ENCODE results near the gene RFNG. TPM values are rescaled to one million over a fixed set of nuclear protein-coding genes. Genes with fewer than 3 reads are reported as not detected.
A peak's percentile ranks its signal among the peaks of the same experiment; 100 is the strongest.

RFNG gene
- total and polyA plus RNA-seq, 8 donors: 12.5 to 66.5 (median 27.1) TPM

- no peak for TF ChIP-seq EP300 (IDR thresholded peaks at IDR 0.05)
- no peak for TF ChIP-seq POLR2AphosphoS5 (IDR thresholded peaks at IDR 0.05)
- no peak for TF ChIP-seq POLR2A (IDR thresholded peaks at IDR 0.05)
- TF ChIP-seq, protein P1, sequence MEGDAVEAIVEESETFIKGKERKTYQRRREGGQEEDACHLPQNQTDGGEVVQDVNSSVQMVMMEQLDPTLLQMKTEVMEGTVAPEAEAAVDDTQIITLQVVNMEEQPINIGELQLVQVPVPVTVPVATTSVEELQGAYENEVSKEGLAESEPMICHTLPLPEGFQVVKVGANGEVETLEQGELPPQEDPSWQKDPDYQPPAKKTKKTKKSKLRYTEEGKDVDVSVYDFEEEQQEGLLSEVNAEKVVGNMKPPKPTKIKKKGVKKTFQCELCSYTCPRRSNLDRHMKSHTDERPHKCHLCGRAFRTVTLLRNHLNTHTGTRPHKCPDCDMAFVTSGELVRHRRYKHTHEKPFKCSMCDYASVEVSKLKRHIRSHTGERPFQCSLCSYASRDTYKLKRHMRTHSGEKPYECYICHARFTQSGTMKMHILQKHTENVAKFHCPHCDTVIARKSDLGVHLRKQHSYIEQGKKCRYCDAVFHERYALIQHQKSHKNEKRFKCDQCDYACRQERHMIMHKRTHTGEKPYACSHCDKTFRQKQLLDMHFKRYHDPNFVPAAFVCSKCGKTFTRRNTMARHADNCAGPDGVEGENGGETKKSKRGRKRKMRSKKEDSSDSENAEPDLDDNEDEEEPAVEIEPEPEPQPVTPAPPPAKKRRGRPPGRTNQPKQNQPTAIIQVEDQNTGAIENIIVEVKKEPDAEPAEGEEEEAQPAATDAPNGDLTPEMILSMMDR (IDR thresholded peaks at IDR 0.05): no peak
- intact Hi-C loops (cut with DNase I; ENCODE audit: low total_unique reads): no loop called here
- Histone ChIP-seq H3K27me3 (no peaks in the 10 kb centered on the region), H3K27ac (no peak overlapping the region), H3K4me1 (peaks cover 25 to 42% (median 33%) of the 10 kb centered on the region in 4 donors), H3K4me3 (no peak overlapping the region), H3K36me3 (peaks cover 54 to 72% (median 70%) of the 10 kb centered on the region in 4 donors), H3K9me3 (no peaks in the 10 kb centered on the region)
- 76 to 85% (median 77%) methylated on average over 10 to 26 of the region's 26 CpGs for WGBS, 5 donors
- DNase-seq: no peak
Measured at GRCh38 chr17:82055023-82055964, 3.7 kb upstream of the RFNG start.

DNA sequence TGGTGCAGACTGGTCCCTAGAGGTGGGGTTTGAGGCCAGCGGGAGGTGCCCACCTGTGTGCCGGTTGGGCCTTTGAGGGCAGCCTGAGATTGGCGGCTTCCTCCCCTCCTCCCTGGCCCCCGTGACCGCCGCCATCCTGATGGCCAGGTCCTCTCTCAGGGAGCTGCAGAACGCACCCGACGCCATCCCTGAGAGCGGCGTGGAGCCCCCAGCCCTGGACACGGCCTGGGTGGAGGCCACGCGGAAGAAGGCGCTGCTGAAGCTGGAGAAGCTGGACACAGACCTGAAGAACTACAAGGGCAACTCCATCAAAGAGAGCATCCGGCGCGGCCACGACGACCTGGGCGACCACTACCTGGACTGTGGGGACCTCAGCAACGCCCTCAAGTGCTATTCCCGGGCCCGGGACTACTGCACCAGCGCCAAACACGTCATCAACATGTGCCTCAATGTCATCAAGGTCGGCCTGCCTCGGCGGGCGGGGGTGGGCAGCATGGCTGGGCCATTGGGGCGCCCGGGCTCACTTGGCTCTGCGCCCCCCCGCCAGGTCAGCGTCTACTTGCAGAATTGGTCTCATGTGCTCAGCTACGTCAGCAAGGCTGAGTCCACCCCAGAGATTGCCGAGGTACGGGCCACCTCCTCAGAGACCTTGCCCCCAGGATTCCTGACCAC lies 2.9 kb upstream of the RFNG start:
- no peak overlapping the region for H3K27ac ChIP-seq
- 84 to 93% (median 87%) methylated on average over 21 to 38 of the region's 38 CpGs for WGBS, 5 donors
- no peaks in the 10 kb centered on the region for H3K27me3 ChIP-seq
- peaks cover 28 to 50% (median 42%) of the 10 kb centered on the region in 4 donors for H3K4me1 ChIP-seq
- intact Hi-C loops (cut with DNase I; ENCODE audit: low total_unique reads): no loop called here
- H3K9me3 ChIP-seq: no peaks in the 10 kb centered on the region
- DNase-seq: no peak
- TF ChIP-seq, protein P1 (IDR thresholded peaks at IDR 0.05): no peak
- no peak for TF ChIP-seq EP300 (IDR thresholded peaks at IDR 0.05)
- no peak for TF ChIP-seq POLR2AphosphoS5 (IDR thresholded peaks at IDR 0.05)
- TF ChIP-seq POLR2A (IDR thresholded peaks at IDR 0.05): no peak
- peaks cover 49 to 72% (median 68%) of the 10 kb centered on the region in 4 donors for H3K36me3 ChIP-seq
- H3K4me3 ChIP-seq: no peak overlapping the region

GRCh38 chr17:82053556-82054263 lies 2.1 kb upstream of the RFNG start:
- H3K4me3 ChIP-seq: no peak overlapping the region
- 90 to 95% (median 93%) methylated on average over 19 to 28 of the region's 28 CpGs for WGBS, 5 donors
- no peak for DNase-seq
- H3K9me3 ChIP-seq: no peaks in the 10 kb centered on the region
- H3K27me3 ChIP-seq: no peaks in the 10 kb centered on the region
- no peak for TF ChIP-seq EP300 (IDR thresholded peaks at IDR 0.05)
- TF ChIP-seq, protein P1 (IDR thresholded peaks at IDR 0.05): no peak
- no peak for TF ChIP-seq POLR2AphosphoS5 (IDR thresholded peaks at IDR 0.05)
- no peak for TF ChIP-seq POLR2A (IDR thresholded peaks at IDR 0.05)
- H3K36me3 ChIP-seq: peaks cover 41 to 72% (median 68%) of the 10 kb centered on the region in 4 donors
- no peak overlapping the region for H3K27ac ChIP-seq
- intact Hi-C loops (cut with DNase I; ENCODE audit: low total_unique reads): no loop called here
- peaks cover 28 to 55% (median 47%) of the 10 kb centered on the region in 4 donors for H3K4me1 ChIP-seq

GRCh38 chr17:82053130-82053529 lies 1.5 kb upstream of the RFNG start:
- peak overlapping the region in 2 of 5 donors; percentile 82 to 85 for H3K27ac ChIP-seq
- no peak for DNase-seq
- H3K36me3 ChIP-seq: peaks cover 41 to 72% (median 68%) of the 10 kb centered on the region in 4 donors
- WGBS, 5 donors: 83 to 88% (median 86%) methylated on average over 15 to 19 of the region's 19 CpGs
- H3K9me3 ChIP-seq: no peaks in the 10 kb centered on the region
- intact Hi-C loops (cut with DNase I; ENCODE audit: low total_unique reads): no loop called here
- H3K4me1 ChIP-seq: peaks cover 28 to 55% (median 48%) of the 10 kb centered on the region in 4 donors
- no peaks in the 10 kb centered on the region for H3K27me3 ChIP-seq
- peak overlapping the region; percentile 67 to 88 (median 86) for H3K4me3 ChIP-seq
- TF ChIP-seq POLR2A (IDR thresholded peaks at IDR 0.05): no peak
- TF ChIP-seq, protein P1 (IDR thresholded peaks at IDR 0.05): no peak
- no peak for TF ChIP-seq EP300 (IDR thresholded peaks at IDR 0.05)
- no peak for TF ChIP-seq POLR2AphosphoS5 (IDR thresholded peaks at IDR 0.05)
